Hematopoietic multipotent progenitor cell (in vitro differentiated cells): ENCODE measurements around the gene NFAM1. TPM values are rescaled to one million over a fixed set of nuclear protein-coding genes. Genes with fewer than 3 reads are reported as not detected.

Source experiments
- DNase-seq, 3 donors: peaks; one replicate each; pipeline ENCODE4 v3.0.0-alpha.2; 2011 to 2015; ENCODE audit warnings: low read depth in 2 of 3, low spot score in 2 of 3
- total RNA-seq: library from RNA; depleted of rRNA; stranded (reverse); fragments of >200 nt; gene quantifications from one replicate; pipeline ENCODE4 v1.2.3, GENCODE V29; 2012

Gene NFAM1
- total RNA-seq, 1 donor, result 3.0 TPM

GRCh38 chr22:42440728-42441127 is 8.5 kb upstream of the NFAM1 start:
- no peak for DNase-seq

GRCh38 chr22:42439821-42440674 is 7.8 kb upstream of the NFAM1 start:
- DNase-seq, result peak in 2 of 3 donors; percentile 64 to 78

- no peak for DNase-seq
Observed at GRCh38 chr22:42439021-42439567, 6.9 kb upstream of the NFAM1 start.

- DNase-seq, result no peak
Observed at GRCh38 chr22:42438293-42438650, 6.1 kb upstream of the NFAM1 start.

GRCh38 chr22:42437488-42438292 is 5.5 kb upstream of the NFAM1 start:
- DNase-seq, result peak; percentile 68 to 86 (median 79)

- DNase-seq, result no peak
Observed at GRCh38 chr22:42436404-42436803, 4.2 kb upstream of the NFAM1 start.

GRCh38 chr22:42434748-42435425 is 2.7 kb upstream of the NFAM1 start:
- DNase-seq, result no peak

GRCh38 chr22:42433754-42434682 is 1.8 kb upstream of the NFAM1 start:
- DNase-seq, result no peak

- no peak for DNase-seq
Observed at GRCh38 chr22:42432818-42433217, 615 bp upstream of the NFAM1 start.

GRCh38 chr22:42431401-42432019 is 693 bp downstream of the NFAM1 start:
- DNase-seq, result no peak

- DNase-seq, result no peak
Observed at GRCh38 chr22:42430528-42431125, 1.6 kb downstream of the NFAM1 start.

- no peak for DNase-seq
Observed at GRCh38 chr22:42428760-42429159, 3.4 kb downstream of the NFAM1 start.

GRCh38 chr22:42428025-42428424 is 4.2 kb downstream of the NFAM1 start:
- DNase-seq, result no peak

GRCh38 chr22:42427167-42427566 is 5.0 kb downstream of the NFAM1 start:
- no peak for DNase-seq

- DNase-seq, result no peak
Observed at GRCh38 chr22:42425989-42426355, 6.2 kb downstream of the NFAM1 start.

- DNase-seq, result no peak
Observed at GRCh38 chr22:42425337-42425988, 6.7 kb downstream of the NFAM1 start.

GRCh38 chr22:42419243-42419881 is 12.8 kb downstream of the NFAM1 start:
- no peak for DNase-seq

GRCh38 chr22:42418811-42419242 is 13.4 kb downstream of the NFAM1 start:
- no peak for DNase-seq
